Globus pallidus (tissue), 1 donor: ENCODE measurements around the gene ADGRD1.

Source experiments
- DNase-seq: peaks from one replicate; pipeline ENCODE4 v3.0.0-alpha.2; 2015; ENCODE audit warnings: low spot score

ADGRD1 gene

DNA sequence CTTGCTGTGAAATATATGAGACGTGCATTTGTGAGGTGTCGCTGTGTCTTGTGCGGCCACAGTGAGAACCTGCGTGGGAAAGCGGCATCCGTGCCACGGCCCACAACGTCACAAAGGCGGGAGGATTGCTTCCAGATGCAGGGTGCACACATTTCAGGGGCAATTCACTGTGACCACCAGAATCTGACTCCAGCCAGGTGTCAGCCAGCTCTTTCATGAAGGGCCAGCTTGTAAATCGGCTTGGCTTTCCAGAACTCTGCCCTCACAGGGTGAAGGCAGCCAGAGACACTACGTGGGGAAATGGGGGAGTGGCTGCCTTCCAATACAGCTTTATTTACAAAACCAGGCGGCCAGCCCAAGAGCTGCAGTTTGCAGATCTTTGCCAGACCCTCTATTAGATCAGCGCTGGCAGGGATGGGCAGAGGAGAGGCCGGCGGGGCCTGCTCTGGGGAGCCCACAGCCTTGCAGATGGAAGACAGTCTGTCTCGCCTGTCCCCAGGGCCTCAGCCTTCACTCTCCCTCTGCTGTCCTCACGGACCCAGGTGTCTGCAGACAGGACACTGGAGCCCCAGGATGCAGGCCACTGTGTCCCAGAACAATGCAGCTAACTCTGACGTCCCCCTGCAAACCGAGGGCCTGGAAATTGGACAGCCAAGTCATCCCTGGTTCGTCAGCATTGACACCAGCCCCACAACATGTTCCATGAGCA is 53.5 kb downstream of the ADGRD1 start:
- DNase-seq, result peak; percentile 45

DNA sequence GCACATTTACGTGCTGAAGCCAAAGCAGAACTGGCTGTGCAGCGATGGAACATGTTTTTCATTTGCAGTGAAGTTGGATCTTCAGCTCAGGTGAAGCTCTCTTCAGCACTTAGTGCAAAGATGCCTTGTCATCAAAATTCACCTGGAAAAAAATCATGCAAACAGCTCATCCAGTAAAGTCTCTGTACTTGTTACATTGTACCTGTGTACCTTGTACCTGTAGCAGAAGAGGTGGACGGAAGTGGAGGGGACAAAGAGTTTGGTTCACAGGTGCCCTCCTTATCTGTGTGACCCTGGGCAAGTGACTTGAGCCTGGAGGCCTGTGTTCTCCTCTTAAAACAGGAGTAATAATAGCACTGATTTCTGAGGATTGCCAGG is 54.0 kb downstream of the ADGRD1 start:
- no peak for DNase-seq

DNA sequence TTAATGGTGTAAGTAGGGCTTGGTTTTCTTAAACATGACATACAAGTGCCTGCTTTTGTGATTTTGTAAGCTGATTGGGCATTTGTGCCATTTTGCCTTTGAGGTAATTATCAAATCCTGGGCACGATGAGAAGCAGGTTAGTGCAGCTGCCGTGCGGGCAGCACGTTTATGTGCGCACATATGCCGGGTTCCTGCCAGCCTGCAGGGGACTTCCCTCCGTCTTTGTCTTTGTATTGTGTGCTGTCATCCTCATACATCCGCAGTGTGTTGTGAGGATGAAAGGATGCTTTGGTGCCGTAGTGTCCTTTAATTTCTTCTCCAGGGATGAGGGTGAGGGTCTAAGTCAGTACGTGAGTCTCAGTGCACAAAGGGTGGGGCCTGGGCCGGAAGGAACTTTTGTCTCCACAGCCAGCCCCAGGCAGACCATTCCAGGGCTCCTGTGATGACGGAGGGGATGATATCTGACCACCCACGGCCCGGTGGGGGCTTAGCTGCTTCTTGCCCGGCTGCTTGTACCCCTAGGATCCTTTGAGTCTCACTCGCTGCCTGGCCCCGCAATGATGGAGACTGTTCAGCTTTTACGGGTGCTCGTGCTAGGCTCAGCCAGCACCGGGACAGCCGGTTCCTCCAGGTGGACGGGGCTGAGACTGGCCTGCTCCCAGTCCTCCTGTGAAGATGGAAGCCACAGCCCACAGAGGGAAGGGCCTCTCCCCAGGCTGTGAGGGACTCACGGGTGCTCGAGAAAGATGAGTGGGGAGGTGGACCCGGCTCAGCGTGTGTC is 54.6 kb downstream of the ADGRD1 start:
- DNase-seq, result no peak

DNA sequence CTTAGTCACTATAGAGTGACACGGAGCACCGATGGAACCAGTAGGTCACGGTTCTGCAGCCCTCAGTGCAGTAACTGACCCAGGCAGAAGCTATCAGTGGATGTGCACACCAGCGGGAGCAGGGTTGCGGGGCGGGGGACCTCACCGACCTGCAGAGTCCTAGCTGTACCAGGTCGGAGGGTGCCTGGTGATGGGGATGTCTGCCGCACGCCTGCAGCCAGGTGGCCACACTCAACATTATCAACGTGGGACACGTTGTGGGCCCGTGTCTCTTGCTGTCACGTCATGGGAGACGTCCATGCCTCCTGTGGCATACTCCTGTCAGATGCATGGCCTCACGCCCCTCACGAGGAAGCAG is 55.2 kb downstream of the ADGRD1 start:
- DNase-seq, result no peak

DNA sequence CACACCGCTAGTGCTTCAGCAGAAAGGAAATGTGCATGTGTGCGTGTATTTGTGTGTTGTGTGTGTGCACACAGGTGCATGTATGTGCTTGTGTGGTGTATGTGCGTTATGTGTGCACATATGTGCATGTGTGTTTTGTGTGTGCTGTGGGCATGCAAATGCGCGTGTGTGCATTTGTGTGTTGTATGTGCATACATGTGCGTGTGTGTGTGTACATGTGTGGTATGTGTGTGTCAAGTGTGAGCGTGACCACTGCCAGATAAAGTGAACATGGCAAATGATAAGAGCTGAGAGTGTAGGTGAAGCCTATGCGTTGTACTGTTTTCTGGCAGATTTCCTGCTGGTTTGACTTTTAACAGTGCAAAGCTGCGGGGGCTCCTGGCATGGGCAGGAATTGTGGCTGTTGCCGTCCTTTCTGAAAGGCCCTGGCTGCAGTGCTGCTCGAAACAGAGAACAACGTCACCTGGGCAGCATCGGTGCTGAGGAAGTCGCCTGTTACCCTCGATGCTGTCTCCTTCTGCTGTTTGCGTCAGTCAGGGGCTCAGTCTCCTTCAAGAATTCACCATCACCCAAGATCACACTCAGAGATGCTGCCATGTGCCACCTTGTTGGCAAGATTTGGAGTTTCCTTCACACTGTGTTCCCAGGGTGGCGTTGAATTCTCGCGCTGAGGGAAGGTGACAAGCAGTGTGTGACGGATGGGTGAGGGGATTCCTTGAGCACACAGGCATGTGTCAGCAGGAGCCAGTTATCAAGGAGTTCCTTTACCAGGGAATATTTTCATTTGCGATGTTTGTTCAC is 56.1 kb downstream of the ADGRD1 start:
- DNase-seq, result no peak

DNA sequence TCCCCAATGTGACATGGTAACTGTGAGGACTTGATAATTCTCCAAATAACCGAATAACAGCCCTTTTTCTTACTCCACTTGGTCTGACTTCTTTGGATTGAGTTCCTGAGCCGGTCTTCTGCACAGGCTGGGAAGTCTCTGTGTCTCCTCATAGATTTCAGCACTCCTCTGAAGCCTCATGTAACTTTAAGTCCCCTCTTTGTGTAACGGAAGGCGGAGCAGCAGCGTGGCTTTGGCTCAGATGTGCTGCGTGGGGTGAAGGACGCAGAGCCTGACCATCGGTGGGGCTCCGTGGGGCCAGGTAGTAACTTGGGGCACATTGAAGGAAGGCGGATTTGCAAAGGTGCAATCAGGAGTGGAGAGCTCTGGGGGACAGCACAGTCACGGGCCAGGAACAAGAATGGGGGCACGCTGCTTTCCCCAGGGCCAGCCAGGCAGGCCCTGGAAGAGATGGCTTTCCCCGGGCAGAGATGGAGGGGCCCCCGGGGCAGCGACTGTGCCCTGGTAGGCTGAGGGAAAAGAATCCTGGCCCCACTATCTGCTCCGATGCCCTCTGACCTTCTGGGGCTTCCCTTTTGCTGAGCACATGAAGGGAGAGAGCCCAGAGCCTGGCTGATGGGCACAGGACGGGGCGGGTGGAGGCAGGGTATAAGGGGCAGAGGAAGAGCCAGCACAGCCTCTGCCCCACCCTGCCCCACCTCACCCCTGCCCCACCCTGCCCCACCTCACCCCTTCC is 56.9 kb downstream of the ADGRD1 start:
- DNase-seq, result no peak

DNA sequence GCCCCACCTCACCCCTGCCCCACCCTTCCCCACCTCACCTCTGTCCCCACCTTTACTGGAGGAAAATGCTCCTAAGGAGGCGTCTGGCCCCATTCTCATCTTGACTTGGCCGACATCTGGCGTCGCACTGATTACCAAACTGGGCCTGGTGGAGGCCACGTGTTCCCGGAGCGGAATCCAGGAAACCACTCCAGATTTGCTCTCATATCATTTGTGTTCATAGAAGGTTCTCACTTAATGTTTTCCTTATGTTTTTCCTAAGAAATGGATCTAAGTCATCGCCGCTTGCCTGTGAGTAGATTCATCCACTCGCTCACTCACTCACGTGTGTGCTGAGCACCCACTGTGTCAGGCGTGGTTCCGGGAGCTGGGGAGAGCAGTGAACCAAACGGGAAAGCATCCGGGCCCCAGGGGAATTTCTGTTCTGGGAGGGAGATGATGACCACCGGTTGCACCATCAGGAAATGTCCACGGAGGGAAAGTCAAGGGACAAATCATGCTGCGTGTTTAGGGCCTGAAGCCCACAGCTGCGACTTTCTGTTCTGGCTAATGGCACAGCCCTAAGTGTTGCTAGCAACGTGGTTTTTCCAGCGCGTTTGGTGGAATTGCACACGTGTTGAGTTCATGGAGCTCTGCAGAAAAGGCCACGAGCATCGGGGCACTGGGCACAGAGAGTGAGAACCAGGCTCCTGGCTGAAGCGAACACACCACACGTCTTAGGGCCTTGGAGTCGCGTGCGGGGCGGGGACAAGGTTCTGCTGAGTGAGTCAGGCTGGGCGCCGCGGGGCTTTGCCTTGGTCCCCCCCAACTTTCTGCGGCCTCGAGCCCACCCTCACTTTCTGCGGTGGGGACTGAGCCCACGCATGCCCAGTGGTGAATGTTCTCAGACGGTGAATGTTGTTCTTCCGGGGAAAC is 57.7 kb downstream of the ADGRD1 start:
- DNase-seq, result no peak

DNA sequence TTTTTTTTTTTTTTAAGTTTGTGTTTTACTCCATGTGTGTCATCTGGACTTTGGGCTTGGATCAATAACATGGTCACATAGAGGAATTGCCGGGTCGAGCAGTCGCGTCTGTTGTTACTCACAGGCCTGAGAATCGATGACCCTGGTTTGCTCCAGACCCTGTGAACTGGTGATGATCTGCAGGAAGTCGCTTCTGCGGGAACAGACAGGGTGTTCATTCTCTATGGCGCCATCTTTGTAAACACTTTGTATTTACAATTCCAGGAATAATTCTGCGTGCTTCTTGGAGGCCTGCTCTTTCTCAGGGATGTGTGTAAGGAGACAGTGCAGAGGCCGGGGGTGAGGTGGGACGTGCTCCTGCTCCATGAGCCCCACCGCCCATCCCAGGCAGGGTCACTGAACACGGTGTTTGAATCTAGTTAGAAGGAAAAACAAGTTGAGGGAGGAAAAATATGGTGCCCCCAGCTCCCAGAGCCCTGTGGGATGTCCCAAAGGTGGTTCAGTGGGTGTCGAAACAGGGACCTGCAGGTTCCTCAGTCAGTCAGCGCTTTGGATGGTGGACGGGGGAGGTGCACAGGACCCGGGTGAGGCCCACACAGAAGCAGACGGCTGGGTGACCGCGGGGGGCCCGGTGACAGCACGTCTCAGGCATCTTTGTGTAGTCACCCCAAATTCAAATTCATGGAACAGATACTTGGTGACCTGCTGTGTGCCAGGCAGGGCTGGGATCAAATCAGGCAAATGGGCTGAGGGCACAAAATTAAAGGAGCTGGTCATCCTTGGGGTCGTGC is 58.8 kb downstream of the ADGRD1 start:
- no peak for DNase-seq

DNA sequence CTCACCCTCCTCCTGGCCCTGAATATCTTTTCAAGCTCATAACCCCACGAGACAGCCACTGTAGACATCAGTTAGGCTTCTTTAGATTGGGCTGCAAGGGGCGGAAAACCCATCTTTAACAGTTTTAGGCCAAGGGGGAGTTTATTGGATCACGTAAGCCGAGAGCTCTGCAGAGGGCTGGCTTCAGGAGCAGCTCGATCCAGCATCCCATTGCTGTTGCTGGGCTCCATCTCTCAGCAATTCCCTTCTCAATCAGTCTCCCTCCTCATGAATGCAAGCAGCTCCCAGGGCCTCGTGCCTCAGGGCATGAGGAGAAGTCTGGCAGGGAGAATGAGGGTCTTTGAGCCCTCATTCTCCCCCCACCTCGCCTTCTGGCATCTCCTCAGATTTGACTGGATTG is 59.4 kb downstream of the ADGRD1 start:
- no peak for DNase-seq

DNA sequence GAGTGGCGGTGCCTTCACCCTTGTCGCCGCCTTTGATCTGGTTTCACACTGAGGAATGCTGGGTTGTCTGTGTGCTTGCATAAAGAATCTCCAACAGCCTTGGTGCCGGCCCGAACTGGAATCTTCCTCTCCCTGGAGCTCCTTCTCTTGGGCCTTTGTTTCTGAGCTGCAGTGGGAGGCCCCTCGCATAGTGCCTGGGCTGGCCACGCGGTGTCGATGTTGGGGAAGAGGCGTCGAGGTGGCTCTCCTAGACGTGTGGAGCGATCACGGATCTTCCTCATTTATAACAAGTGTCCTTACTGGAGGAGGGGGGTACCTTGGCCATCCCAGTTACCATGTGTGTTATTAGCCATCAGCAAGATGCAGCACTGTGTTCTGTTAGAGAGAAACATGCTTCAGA is 60.6 kb downstream of the ADGRD1 start:
- DNase-seq, result no peak

DNA sequence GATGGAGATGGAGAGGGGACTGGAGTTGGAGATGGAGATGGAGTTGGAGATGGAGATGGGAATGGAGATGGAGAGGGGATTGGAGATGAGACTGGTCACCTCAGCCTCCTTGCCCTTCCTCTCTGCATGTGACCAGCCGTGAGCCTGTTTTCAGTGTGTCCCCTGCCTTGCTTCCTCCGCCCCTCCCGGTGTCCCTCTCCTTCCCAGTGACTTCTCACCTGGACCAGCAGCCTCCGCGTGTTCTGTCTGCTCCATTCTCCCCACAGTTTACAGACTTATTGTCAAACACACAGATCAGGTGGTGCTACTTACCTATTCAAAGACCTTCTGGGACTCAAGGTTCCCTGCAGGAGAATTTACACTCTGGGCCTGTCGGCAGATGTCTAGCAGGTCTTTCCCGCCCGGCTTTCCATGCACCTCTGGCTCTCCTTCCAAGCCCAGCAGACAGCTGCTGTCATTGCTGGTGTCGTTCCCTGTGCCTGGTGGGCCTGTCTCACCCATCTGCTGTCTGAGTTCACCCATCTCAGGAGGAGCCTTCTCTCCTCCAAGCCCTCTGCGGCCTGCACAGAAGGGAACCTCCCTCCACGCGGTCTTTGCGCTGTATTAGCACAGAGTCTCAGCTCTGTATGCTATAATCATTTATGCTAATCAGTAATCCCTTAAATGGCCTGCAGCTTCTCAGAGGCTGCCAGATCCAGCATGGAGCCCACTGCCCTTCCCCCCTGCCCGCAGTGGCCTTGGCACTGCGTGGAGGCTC is 62.1 kb downstream of the ADGRD1 start:
- DNase-seq, result no peak

DNA sequence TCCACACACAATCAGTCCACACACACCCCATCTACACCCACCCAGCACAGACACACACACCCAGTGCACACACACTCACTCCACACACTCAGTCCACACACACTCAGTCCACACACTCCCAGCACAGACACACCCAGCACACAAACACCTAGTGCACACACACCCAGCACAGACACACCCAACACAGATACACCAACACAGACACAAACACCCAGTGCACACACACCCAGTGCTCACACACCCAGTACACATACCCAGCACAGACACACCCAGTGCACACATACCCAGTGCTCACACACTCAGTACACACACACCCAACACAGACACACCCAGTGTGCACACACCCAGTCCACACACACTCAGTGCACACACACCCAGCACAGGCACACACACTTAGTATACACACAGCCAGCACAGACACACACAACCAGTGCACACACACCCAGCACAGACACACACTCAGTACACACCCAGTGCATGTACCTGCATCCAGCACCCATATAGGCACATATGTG is 63.8 kb downstream of the ADGRD1 start:
- DNase-seq, result no peak

DNA sequence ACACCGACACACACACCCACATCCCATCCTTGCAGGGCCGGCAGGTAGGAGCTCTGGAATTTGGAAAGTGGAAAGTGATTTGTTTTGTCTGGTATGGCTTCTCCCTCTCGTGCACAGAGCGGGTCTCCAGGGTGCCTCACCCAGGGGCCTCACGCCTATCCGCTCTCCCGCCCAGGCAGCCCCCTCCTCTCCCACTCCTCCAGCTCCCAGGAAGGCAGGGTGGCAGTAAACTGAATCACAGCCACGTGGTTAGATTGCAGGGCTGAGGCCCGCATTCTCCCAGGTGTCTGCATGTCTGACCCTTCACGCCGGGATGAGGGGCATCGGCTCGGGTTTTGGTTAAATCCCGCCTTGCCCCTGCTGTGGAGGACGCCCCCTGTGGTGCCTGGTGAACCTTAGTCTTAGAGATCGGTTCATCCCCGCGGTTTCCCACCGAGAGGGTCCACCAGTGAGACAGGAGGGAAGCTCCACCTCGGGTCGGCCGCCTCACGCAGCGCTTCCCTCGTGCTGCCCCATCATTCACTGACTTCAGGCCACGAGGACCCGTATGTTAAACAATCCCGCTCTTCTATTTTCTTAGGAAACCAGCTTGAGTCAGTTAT is 64.4 kb downstream of the ADGRD1 start:
- no peak for DNase-seq

DNA sequence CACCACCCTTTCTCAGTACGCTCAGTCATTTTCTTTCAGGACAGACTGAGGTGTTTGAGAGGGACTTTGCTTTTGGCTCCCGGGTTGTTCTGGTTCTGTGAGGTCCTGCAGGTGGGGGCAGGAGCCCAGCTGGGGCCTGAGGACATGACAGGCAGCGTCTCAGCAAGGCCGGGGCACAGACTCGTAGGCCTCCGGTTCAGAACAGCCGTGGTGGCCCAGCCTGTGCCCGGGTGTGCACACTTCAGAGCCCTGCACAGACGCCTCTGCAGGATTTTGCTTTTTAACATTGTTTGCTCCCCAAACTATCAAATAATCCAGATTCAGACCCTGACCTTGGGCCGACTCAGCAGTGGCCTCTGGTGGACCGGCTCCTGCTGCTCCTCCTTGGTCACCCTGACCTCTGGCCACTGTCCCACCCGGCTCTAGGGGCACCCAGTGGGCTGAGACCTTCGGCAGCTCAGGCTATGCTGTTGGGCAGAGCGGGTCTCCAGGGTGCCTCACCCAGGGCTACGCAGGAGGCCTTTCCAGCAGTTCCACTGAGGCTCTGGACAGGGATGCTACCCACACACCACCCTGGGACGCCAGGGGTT is 65.2 kb downstream of the ADGRD1 start:
- no peak for DNase-seq

DNA sequence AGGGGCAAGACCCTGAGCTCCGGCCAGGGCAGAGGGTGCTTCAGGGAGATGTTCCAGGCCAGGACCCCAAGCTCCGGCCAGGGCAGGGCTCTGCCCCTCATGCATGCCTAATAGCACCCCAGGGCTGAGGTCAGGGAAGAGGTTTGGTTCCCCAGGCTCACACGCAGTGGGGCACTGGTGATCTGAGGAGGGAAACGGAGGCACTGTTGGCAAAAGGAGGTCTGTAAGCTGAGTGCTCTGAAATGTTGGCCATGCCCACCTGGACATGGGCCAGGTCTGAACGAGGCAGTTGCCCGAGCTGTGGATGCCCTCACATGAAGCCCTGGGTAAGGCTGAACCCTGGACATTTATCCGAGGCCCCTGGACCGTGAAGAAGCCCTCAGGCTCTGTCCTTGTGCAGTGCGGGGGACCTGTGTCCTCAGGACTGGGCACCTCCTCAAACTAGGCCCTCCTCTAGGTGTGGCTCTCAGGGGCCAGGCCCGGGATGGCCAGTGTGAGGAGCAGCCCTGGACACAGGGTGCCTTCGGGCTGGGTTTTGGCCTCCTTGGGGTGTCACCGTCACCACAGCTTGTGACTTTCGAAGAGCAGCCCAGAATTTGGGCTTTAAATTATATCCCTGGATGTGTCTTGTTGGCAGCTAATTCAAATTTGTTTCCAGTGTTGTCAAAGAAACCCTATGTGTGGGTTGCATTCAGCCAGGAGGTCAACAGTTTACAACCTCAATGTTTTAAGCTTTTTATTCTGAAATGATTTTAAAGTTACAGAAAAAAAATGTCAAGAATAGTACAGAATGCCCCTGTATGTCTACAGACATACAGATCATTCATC is 66.8 kb downstream of the ADGRD1 start:
- DNase-seq, result no peak

DNA sequence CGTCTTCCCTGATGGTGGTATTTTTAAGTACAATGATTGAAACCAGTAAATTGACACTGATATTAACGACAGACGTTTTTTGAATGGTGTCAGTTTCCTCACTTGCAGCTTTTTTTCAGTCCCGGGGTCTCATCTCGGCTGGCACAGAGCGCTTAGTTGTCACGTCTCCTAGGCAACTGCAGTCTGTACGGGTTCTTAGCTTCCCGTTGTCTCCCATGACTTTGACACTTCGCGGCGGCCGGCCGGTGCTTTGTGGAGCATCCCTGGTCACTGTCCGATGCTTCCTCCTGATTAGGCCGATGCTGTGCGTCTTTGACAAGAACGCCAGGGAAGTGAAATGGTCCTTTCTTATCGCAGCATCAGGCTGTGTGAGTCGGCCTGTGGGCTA is 67.4 kb downstream of the ADGRD1 start:
- DNase-seq, result no peak

DNA sequence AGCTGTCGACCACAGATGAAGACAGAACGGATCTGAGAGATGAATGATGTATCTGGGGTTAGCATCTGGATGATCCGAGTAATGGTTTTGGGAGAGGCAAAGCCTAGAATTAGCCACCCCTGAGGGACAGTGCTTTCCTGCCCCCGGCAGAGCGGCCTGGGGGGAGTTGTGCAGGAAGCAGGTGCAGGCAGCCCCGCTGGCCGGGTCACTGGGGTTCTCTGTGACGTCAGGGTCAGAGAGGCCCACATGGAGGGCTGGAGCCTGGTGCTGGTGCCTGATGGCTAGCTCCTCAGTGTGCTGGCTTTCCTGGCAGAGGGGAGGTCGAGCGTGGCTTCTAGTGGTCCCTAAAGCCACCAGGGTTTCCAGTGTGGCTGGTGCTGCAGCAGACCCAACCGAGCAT is 70.3 kb downstream of the ADGRD1 start:
- DNase-seq, result no peak

DNA sequence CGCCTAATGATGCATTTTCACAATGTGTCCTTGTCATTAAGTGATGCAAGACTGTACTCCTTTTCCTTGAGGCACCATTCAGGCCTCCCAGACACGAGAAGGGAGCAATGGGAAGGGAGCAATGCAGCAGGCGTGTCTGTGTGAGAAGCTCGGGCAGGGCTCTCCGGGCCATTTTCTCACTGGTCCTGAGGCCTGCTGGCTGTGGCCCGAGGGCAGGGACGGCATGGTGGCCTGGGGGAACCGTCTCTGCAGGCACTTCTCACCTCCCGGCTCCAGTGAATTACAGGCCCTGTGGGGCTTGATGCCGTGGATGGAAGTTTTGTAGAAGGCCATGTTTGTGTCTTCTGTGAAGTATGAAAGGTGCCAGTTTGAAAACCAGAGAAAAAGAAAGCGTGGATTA is 71.0 kb downstream of the ADGRD1 start:
- no peak for DNase-seq
